Measurements from ENCODE around the gene RAP1GAP.
"Not testable (repeated sequence)": the region's sequence is repeated elsewhere in the genome, so short reads cannot be mapped to it uniquely, and the experiment has no call there.

The RAP1GAP gene

DNA sequence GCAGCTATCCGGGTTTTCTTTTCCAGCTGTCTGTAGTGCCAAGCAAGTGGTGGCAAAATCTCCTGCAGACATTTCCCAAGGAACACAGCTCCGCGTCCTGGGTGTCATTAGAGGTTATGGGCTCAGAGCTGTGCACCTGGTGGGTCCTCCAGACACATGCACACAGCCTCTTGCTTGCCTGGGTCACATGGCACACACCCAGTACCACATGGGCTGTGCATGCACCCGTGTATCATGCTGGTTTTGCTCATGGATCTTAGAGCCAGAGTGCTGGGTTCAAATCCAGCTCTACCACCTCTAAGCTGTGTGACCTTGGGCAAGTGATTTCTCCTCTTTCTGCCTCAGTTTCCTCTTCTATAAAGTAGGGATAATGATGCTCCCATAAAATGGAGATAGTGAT, 98.3 kb downstream of the RAP1GAP start:
- no peak for DNase-seq (ENCODE audit: low read depth in 3 of 3)

DNA sequence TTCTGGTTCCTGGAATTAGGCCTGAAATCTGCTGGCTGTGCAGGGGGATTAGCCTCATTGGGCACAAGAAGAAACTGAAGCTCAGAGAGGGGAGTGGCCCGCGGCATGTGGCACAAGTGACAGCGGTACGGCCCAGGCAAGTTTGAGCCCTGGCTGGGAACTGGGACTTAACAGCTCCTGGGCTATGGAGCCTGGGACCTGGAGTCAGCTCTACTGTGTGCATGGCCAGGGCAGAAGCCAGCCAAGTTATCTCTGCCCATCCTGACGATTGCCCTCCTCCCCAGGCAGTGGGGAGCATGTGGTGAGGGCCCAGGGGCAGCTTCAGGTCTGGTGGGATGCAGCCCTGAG, 98.7 kb downstream of the RAP1GAP start:
- DNase-seq (ENCODE audit: low read depth in 3 of 3): no peak

- DNase-seq (ENCODE audit: low read depth in 3 of 3): no peak
Measured at GRCh38 chr1:21569820-21570527, 99.2 kb downstream of the RAP1GAP start.

DNA sequence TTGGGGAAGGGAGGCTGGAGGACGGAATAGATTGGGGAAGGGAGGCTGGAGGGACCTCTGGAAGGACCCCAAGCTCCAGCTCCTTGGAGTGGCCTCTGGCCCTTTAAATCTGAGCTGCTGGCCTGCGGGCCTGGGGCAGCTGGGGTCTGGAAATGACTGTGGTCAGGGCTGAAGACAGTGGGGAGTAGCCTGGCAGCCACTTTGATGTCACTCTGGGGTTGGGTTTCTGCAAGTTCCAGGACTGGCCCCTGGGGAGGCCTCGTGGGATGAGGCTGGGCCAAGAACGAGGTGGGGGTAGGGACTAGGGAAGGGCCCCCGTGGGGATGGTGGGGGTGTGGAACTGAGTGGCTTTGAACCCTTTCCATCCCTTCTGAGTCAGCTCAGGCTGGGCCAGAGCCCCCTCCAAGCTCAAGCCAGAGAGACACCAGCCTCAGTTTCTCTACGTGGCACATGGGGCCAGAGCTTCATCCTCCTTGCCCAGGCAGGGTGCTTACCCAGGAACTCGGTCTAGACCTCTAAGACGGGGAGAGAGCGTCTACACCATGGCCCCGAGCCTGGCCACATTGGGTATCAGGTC, 100.3 kb downstream of the RAP1GAP start:
- no peak for DNase-seq (ENCODE audit: low read depth in 3 of 3)

DNA sequence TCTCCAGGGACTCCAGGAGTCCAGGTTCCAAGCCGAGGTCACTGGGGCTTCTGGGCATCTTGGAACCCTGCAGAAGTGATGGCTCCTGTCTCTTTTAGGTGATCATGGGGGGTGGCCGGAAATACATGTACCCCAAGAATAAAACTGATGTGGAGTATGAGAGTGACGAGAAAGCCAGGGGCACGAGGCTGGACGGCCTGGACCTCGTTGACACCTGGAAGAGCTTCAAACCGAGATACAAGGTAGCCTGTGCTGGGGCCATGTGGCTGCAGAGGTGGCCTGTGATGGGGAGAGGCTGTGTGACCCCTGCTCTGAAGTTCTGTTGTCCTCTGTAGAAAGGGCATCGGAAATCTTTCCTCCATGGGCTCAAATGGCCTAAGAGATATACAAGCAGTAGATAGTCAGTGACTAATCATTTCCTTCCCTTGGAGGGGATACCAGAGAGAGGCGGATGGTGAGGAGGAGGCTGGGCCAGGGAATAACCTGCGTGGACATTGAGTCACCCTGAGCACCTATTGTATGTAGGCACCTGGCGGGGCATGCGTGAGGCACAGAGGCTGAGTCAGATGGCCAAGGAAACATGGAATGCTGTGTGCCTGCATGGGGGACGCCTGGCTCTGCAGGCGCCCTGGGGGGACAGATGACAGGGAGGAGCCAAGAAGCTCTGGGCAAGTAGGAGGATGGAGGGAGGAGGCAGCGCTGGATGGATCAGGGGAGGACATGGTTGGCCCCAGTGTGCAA, 101.0 kb downstream of the RAP1GAP start:
- DNase-seq (ENCODE audit: low read depth in 3 of 3): no peak

DNA sequence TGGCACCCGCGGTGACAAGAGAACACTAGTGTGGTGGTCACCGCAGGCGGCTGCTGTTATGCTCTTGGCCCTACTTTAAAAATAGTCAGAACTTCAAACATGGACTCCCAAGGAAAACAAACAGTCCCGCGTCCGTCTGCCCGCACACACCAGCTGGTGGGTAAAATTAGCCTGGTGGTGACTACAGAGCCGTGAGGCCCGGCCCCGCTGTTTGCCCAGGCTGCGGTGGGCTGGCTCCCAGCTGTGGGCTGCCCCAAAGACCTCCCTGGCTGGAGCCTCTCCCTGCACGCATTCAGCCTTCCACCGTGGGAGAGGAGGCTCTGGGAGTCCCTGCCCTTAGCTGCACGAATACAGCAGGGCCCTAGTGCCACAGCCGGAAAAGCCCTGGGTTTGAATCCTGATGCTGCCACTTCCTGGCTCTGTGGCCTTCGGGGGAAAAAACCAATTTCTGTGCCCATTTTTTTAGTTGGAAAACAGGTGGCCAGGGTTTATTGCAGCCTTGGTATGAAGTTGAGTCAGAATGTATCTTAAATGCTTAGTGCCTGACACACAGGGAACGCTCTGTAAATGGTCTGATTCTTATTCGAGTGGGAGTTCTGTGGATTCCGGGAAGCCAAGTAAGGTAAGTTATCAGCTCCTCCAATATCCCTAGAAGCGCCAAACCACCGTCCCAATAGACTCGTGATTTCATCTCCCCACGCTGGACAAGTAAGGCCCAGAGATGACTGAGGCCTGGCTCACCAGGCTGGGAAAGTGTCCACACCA, 101.7 kb downstream of the RAP1GAP start:
- no peak for DNase-seq (ENCODE audit: low read depth in 3 of 3)

DNA sequence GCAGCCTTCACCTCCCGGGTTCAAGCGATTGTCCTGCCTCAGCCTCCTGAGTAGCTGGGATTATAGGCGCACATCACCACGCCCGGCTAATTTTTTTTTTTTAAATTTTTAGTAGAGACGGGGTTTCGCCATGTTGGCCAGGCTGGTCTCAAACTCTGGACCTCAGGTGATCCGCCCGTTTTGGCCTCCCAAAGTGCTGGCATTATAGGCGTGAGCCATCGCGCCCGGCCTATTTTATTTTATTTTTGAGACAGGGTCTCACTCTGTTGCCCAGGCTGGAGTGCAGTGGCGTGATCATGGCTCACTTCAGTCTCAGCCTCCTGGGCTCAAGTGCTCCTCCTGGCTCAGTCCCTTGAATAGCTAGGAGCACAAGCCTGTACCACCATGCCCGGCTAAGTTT, 102.8 kb downstream of the RAP1GAP start:
- not testable (repeated sequence) for DNase-seq (ENCODE audit: low read depth in 3 of 3)

DNA sequence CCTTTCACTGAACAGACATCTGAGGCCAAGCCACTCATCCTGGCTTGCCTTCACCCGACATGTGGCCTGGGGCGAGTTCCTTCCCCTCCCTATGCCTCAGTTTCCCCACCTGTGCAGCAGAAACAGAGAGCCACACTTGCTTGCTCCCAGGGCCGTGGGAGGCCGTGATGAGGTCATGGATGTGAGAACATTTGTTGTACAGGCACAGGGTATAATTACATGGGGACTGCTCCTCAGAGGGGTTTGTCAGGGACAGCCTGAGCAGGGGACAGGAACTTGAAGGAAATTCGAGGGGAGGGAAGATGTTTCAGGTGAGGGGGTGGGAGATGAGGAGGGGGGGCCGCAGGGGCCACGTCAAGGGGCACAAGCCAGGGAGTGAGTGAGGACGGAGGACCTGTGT, 103.9 kb downstream of the RAP1GAP start:
- no peak for DNase-seq (ENCODE audit: low read depth in 3 of 3)

GRCh38 chr1:21564521-21565095, 104.5 kb downstream of the RAP1GAP start:
- no peak for DNase-seq (ENCODE audit: low read depth in 3 of 3)

DNA sequence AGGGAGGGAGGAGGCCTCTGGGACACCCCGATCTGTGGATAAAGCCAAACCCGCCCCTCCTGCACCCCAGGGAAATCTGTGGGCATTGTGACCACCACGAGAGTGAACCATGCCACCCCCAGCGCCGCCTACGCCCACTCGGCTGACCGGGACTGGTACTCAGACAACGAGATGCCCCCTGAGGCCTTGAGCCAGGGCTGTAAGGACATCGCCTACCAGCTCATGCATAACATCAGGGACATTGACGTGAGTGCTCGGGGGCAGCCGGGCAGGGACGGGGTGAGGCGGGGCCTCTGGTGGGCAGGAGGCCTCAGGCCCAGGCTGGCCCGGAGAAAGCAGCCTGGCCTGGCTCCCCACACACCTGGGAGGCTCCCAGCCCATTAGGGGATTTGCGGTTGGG, 105.2 kb downstream of the RAP1GAP start:
- DNase-seq (ENCODE audit: low read depth in 3 of 3): no peak

- DNase-seq (ENCODE audit: low read depth in 3 of 3): no peak
Measured at GRCh38 chr1:21562896-21563295, 106.3 kb downstream of the RAP1GAP start.

GRCh38 chr1:21560916-21561638, 108.1 kb downstream of the RAP1GAP start:
- no peak for DNase-seq (ENCODE audit: low read depth in 3 of 3)

- DNase-seq (ENCODE audit: low read depth in 3 of 3): no peak
Measured at GRCh38 chr1:21559788-21560567, 109.2 kb downstream of the RAP1GAP start.

GRCh38 chr1:21553116-21553926, 115.8 kb downstream of the RAP1GAP start:
- DNase-seq (ENCODE audit: low read depth in 3 of 3): no peak

GRCh38 chr1:21552715-21553114, 116.4 kb downstream of the RAP1GAP start:
- DNase-seq (ENCODE audit: low read depth in 3 of 3): no peak

- no peak for DNase-seq (ENCODE audit: low read depth in 3 of 3)
Measured at GRCh38 chr1:21550866-21551475, 118.2 kb downstream of the RAP1GAP start.

- DNase-seq (ENCODE audit: low read depth in 3 of 3): no peak
Measured at GRCh38 chr1:21550097-21550496, 119.1 kb downstream of the RAP1GAP start.

GRCh38 chr1:21547876-21548275, 121.3 kb downstream of the RAP1GAP start:
- no peak for DNase-seq (ENCODE audit: low read depth in 3 of 3)

Data from stimulated activated CD4-positive, alpha-beta T cell treated with anti-CD3 and anti-CD28 coated beads, TNF-alpha, amount 100 ng/mL, for 24 hours (primary cell).